HCT116 (cell line): Measurements from ENCODE around the gene SLC18B1. TPM values are rescaled to one million over a fixed set of nuclear protein-coding genes. Genes with fewer than 3 reads are reported as not detected.

Source experiments
- ATAC-seq: fragments of 200-7000 bp; cut with Tn5 transposase; 2 replicates; pipeline ENCODE4 v1.9.1; 2020; ENCODE audit warnings: mild to moderate bottlenecking, moderate library complexity
- BruUV-seq: library from RNA; stranded (reverse); fragments of 400-500 nt; replicated peaks from 2 replicates; lab custom pipeline; 2021; lab: Mats Ljungman, UMichigan
- CTCF ChIA-PET: fragments of 300-600 bp; sonication (Branson Sonifier 250); formaldehyde crosslinking; loops from one replicate; lab custom pipeline; 2021; ENCODE audit warnings: antibody characterized with exemption; lab: Charles Lee
- POLR2A ChIA-PET: fragments of 300-600, 350-600 bp; sonication (Branson Sonifier 250); formaldehyde crosslinking; loops from one replicate; lab custom pipeline; 2021; ENCODE audit warnings: antibody characterized with exemption; lab: Charles Lee
- RAD21 ChIA-PET, 2 experiments: fragments of 300-600 bp; sonication (Branson Sonifier 250); formaldehyde crosslinking; loops; one replicate each; lab custom pipeline; 2023; ENCODE audit warnings: low total read pairs in 2 of 2; ENCODE audit not compliant: uncharacterized antibody in 2 of 2, unreplicated experiment in 2 of 2, low non-redundant PET in 1 of 2; lab: Charles Lee
- DNase-seq: peaks from one replicate; pipeline ENCODE4 v3.0.0-alpha.2; 2010; ENCODE audit warnings: low read depth, low spot score
- H2AFZ ChIP-seq: fragments of 200-600 bp; shearing (Covaris generic), sonication (generic); 2 replicates; pipeline ENCODE4 v1.6.1; 2017; ENCODE audit warnings: low read depth, mixed run types, mixed read lengths, antibody characterized with exemption, low read length; ENCODE audit not compliant: poor library complexity, severe bottlenecking
- H3K27ac ChIP-seq: 2 replicates; pipeline ENCODE4 v1.5.1; 2012; ENCODE audit warnings: low read depth, low read length
- H3K27me3 ChIP-seq: fragments of 200-600 bp; sonication (generic); 2 replicates; pipeline ENCODE4 v1.6.1; 2016; ENCODE audit warnings: mixed run types, low read length, mixed read lengths; ENCODE audit not compliant: insufficient read depth
- H3K36me3 ChIP-seq, 2 experiments: fragments of 200-500 bp in 1 of 2; fragments of 200-600 bp in 1 of 2; sonication (Bioruptor generic) in 1 of 2; sonication (generic) in 1 of 2; 2 replicates each; pipeline versions ENCODE4 v1.5.1 to v1.6.1; 2014 to 2016; ENCODE audit warnings: low read length in 2 of 2, inconsistent platforms in 1 of 2, mixed read lengths in 1 of 2, mixed run types in 1 of 2; ENCODE audit not compliant: insufficient read depth in 2 of 2, control insufficient read depth in 1 of 2
- H3K4me1 ChIP-seq, 2 experiments: fragments of 200-600 bp in 1 of 2; sonication (generic) in 1 of 2; 2 replicates each; pipeline versions ENCODE4 v1.5.1 to v1.6.1; 2012 to 2017; ENCODE audit warnings: low read length in 2 of 2, inconsistent platforms in 1 of 2, mild to moderate bottlenecking in 1 of 2, mixed read lengths in 1 of 2, mixed run types in 1 of 2, moderate library complexity in 1 of 2; ENCODE audit not compliant: insufficient read depth in 2 of 2, control insufficient read depth in 1 of 2
- H3K4me2 ChIP-seq: fragments of 200-600 bp; sonication (generic); 2 replicates; pipeline ENCODE4 v1.6.1; 2017; ENCODE audit warnings: mixed run types, low read length, mixed read lengths
- H3K4me3 ChIP-seq, 2 experiments: fragments of 200-600 bp in 1 of 2; sonication (generic) in 1 of 2; replicated peaks in 1 of 2; 2 replicates each; pipeline ENCODE4 v1.5.1; 2011 to 2016; ENCODE audit warnings: low read length in 2 of 2, control low read depth in 1 of 2, low read depth in 1 of 2, mild to moderate bottlenecking in 1 of 2, mixed read lengths in 1 of 2, mixed run types in 1 of 2
- H3K79me2 ChIP-seq: fragments of 200-600 bp; sonication (generic); 2 replicates; pipeline ENCODE4 v1.6.1; 2017; ENCODE audit warnings: mild to moderate bottlenecking, mixed run types, low read length, moderate library complexity, mixed read lengths; ENCODE audit not compliant: insufficient read depth
- H3K9ac ChIP-seq: fragments of 200-600 bp; sonication (generic); 2 replicates; pipeline ENCODE4 v1.6.1; 2016; ENCODE audit warnings: low read length, mixed read lengths
- H3K9me2 ChIP-seq: fragments of 200-600 bp; sonication (generic), shearing (Covaris generic); 2 replicates; pipeline ENCODE4 v1.6.1; 2017; ENCODE audit warnings: mixed run types, mild to moderate bottlenecking, moderate library complexity; ENCODE audit not compliant: insufficient read depth
- H3K9me3 ChIP-seq, 2 experiments: fragments of 200-500 bp in 1 of 2; fragments of 200-600 bp in 1 of 2; sonication (Bioruptor generic) in 1 of 2; sonication (generic) in 1 of 2; 2 replicates each; pipeline ENCODE4 v1.6.1; 2014 to 2017; ENCODE audit warnings: low read length in 2 of 2, mixed read lengths in 2 of 2, inconsistent platforms in 1 of 2, low read depth in 1 of 2, mild to moderate bottlenecking in 1 of 2, mixed run types in 1 of 2, moderate library complexity in 1 of 2; ENCODE audit not compliant: control insufficient read depth in 1 of 2, insufficient read depth in 1 of 2
- H4K20me1 ChIP-seq: fragments of 200-600 bp; sonication (generic), shearing (Covaris generic); 2 replicates; pipeline ENCODE4 v1.6.1; 2017; ENCODE audit warnings: mixed run types, mild to moderate bottlenecking, moderate library complexity; ENCODE audit not compliant: insufficient read depth
- CBX3 ChIP-seq: IDR thresholded peaks from 2 replicates; pipeline ENCODE4 v1.6.1; 2012; ENCODE audit warnings: low read depth
- ELF1 ChIP-seq: IDR thresholded peaks from 2 replicates; pipeline ENCODE4 v1.6.1; 2012; ENCODE audit warnings: low read depth, borderline replicate concordance
- EZH2 ChIP-seq: fragments of 200-600 bp; sonication (generic); IDR thresholded peaks from 2 replicates; pipeline ENCODE4 v1.6.1; 2017; ENCODE audit warnings: antibody characterized with exemption, mixed run types
- MAX ChIP-seq: IDR thresholded peaks from 2 replicates; pipeline ENCODE4 v1.6.1; 2012
- POLR2A ChIP-seq: IDR thresholded peaks from 2 replicates; pipeline ENCODE4 v1.7.0; 2011; ENCODE audit warnings: borderline replicate concordance; ENCODE audit not compliant: insufficient read depth, insufficient read length; ENCODE audit errors: extremely low read depth
- POLR2AphosphoS5 ChIP-seq: IDR thresholded peaks from 2 replicates; pipeline ENCODE4 v1.6.1; 2011; ENCODE audit warnings: mild to moderate bottlenecking, low read depth, low read length, moderate library complexity
- REST ChIP-seq: IDR thresholded peaks from 2 replicates; pipeline ENCODE4 v1.6.1; 2012; ENCODE audit warnings: low read depth
- intact Hi-C: fragments of 100-400 bp; cut with micrococcal nuclease; formaldehyde crosslinking; loops from 2 replicates; pipeline ENCODE4 v1.10.0; 2022
- total RNA-seq: library from RNA; stranded (reverse); gene quantifications from one replicate; pipeline ENCODE4 v1.2.1, GENCODE V29; 2021; ENCODE audit not compliant: unreplicated experiment

SLC18B1 gene
- total RNA-seq, 1 experiment from 2014 or later, result 18.1 TPM

GRCh38 chr6:132750455-132751248, 47.8 kb downstream of the SLC18B1 start:
- no peaks in the 10 kb centered on the region for H3K36me3 ChIP-seq
- no peak for TF ChIP-seq MAX
- no peak for TF ChIP-seq REST
- TF ChIP-seq CBX3, result no peak
- no peak for TF ChIP-seq EZH2
- TF ChIP-seq POLR2AphosphoS5, result no peak
- TF ChIP-seq ELF1, result no peak
- no peak for TF ChIP-seq POLR2A
- H3K27ac ChIP-seq, result no peak overlapping the region
- intact Hi-C loops, result no loop called here
- no peaks in the 10 kb centered on the region for H3K4me1 ChIP-seq
- no peaks in the 10 kb centered on the region for H3K9me3 ChIP-seq
- no peak overlapping the region for H3K4me2 ChIP-seq
- DNase-seq (no peak), ATAC-seq (no peak)
- ChIA-PET RAD21 (no interaction called here), CTCF (no interaction called here), POLR2A (no interaction called here)
- no peak overlapping the region for H2AFZ ChIP-seq
- BruUV-seq, result no TSS peak
- no peak overlapping the region for H3K4me3 ChIP-seq
- H3K79me2 ChIP-seq, result no peaks in the 10 kb centered on the region
- no peaks in the 10 kb centered on the region for H3K27me3 ChIP-seq
- H3K9ac ChIP-seq, result no peak overlapping the region
- no peaks in the 10 kb centered on the region for H3K9me2 ChIP-seq
- H4K20me1 ChIP-seq, result no peaks in the 10 kb centered on the region
